Measurements from ENCODE around the gene NFE2L1.
"Not testable (repeated sequence)": the region's sequence is repeated elsewhere in the genome, so short reads cannot be mapped to it uniquely, and the experiment has no call there.

Gene NFE2L1

DNA sequence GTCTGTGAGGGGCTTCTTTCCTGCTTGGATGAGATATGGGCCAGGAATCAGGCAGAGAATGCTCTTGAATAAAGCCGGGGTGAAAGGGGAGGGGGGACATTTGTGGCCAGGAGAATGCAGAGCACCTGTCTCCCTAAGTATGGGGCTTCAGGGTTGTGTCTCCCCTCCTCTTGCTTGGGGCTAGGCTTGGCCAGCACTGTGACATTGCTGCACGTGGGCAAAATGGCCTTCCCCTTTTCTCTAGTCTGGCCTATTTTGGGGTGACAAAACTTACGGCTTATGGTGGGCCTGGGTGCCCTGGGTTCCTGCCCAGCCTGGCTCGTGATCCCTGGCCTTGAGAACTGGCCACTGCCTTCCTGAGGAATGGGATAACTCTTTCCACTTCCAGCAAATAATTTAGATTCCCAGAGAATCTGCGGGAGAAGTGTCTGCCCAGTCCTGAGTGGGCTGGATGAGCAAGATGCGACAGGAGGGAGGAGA is 5.6 kb downstream of the NFE2L1 start:
- Mint-ChIP-seq H3K4me3 (peak overlapping the region; percentile 39), H3K36me3 (peaks cover 24% of the 10 kb centered on the region)

DNA sequence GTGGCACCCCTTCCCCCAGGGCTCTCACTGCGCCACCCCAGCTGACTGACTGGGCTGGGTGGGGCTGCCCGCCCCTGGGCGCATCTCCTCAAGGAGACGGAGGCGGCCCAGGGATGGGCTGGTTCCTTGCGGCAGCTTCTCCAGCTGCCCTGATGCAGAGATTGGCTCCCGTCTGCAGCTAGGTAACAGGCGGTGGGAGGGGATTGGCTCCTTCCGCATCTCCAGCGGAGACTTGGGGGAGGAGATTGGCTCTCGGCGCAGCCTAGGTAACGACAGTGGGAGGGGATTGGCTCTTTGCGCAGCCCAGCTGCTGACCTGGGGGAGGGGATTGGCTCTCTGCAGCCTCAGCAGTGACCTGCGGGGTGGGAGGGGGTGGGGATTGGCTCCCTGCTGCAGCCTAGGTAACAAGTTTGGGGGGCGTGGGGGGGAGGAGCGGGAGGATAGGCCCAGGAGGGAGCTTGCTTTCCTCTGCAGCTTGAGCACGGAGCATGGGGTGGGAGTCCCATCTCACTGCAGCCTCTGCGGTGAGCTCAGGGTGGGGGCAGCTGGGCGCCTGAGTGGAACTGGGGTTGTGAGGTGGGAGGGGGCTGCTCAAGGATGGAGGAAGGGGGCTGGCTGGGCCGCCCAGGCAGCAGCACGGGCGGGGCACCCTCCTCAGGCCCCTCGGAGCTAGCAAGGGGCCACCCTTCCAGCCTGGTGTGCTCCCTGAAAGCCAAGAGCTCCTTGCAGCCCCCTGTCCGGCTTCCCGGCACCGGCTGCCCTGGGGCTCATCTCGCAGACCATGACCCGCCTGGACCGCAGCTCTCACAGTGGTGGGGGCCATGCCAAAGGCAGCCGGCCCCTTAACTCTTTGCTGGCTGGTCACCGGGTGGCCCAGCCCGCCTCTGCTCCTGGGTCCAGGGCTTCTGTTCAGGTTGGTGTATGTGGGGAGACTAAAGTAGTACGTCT is 6.4 kb downstream of the NFE2L1 start:
- Mint-ChIP-seq H3K4me3 (peak overlapping the region; percentile 72), H3K9me3 (no peaks in the 10 kb centered on the region), H3K36me3 (peaks cover 22% of the 10 kb centered on the region), H3K27ac (peak overlapping the region; percentile 99), H3K4me1 (peaks cover 59% of the 10 kb centered on the region), H3K27me3 (no peaks in the 10 kb centered on the region)

More for the DNA sequence above, 5.6 kb downstream of the NFE2L1 start:
- H3K4me1 Mint-ChIP-seq = peaks cover 62% of the 10 kb centered on the region
- no peaks in the 10 kb centered on the region for H3K9me3 Mint-ChIP-seq
- no peaks in the 10 kb centered on the region for H3K27me3 Mint-ChIP-seq
- peak overlapping the region; percentile 79 for H3K27ac Mint-ChIP-seq

DNA sequence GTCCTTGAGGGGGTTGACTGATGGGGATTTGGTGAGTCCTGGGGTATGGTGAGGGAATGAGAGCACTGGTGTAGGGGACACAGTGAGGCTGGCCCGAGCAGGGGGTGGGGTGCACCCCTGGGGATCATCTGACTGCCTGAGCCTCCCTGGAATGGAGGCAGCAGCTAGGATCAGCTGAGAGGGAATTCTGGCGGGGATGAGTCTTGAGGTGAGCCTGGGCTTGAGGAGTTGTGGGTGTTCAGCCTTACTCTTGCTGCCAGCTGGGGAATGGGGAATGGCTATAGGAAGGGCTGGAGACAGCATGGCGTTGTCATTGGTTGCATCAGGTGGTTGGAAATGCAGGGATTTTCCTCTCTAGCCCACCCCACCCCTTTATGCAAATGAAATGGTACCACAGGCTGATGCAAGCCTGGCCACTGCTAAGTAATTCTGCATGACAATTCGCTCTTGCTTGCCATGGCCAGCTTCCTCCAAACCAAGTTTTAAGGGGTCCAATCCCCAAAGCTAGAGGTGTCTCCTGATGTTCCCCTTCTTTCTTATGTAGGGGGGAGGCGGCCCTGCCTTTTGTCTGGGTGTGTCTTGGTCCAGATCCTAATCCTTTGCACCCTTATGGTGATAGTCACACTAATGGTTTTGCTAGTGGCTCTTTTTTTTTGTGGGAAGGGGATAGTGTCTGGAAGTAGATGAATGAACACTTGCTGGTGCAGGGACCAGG is 7.5 kb downstream of the NFE2L1 start:
- peaks cover 21% of the 10 kb centered on the region for H3K36me3 Mint-ChIP-seq
- H3K9me3 Mint-ChIP-seq = no peaks in the 10 kb centered on the region
- peaks cover 47% of the 10 kb centered on the region for H3K4me1 Mint-ChIP-seq
- H3K27me3 Mint-ChIP-seq = no peaks in the 10 kb centered on the region
- peak overlapping the region; percentile 99 for H3K27ac Mint-ChIP-seq
- H3K4me3 Mint-ChIP-seq = peak overlapping the region; percentile 72

DNA sequence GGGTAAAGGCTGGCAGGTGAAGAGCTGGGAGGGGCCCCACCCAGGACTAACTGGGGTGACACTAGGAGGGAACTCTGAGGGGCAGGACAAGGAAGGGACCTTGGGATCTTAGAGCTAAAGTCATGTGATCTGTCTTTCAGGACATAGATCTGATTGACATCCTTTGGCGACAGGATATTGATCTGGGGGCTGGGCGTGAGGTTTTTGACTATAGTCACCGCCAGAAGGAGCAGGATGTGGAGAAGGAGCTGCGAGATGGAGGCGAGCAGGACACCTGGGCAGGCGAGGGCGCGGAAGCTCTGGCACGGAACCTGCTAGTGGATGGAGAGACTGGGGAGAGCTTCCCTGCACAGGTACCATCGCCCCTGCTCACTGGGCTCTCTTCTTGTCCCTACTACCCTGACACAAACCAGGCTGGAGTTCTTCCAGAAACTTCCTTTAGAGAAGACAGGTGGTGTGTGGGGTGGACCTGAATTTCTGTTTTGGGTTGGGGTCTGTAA is 8.1 kb downstream of the NFE2L1 start:
- Mint-ChIP-seq H3K27me3 (no peaks in the 10 kb centered on the region), H3K4me1 (peaks cover 44% of the 10 kb centered on the region), H3K36me3 (peaks cover 20% of the 10 kb centered on the region), H3K27ac (peak overlapping the region; percentile 99), H3K9me3 (no peaks in the 10 kb centered on the region), H3K4me3 (peak overlapping the region; percentile 72)

DNA sequence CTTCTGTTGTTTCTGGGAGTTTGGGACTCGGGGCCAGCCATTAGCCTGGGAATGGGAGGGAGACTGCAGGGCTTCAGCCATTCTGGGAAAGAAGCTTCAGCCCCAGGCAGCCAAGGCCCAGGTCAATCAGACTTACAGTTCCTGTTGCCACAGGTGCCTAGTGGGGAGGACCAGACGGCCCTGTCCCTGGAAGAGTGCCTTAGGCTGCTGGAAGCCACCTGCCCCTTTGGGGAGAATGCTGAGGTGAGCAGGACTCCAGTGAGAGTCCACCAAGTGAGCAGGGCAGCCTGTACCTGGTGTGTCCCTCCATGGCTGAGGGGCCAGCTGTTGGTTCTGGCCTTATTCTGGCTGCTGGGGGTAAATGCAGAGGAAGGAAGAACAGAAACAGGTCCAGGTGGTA is 8.7 kb downstream of the NFE2L1 start:
- no peaks in the 10 kb centered on the region for H3K27me3 Mint-ChIP-seq
- H3K4me1 Mint-ChIP-seq = peaks cover 38% of the 10 kb centered on the region
- H3K27ac Mint-ChIP-seq = peak overlapping the region; percentile 99
- no peaks in the 10 kb centered on the region for H3K9me3 Mint-ChIP-seq
- H3K4me3 Mint-ChIP-seq = no peak overlapping the region
- H3K36me3 Mint-ChIP-seq = peaks cover 22% of the 10 kb centered on the region

DNA sequence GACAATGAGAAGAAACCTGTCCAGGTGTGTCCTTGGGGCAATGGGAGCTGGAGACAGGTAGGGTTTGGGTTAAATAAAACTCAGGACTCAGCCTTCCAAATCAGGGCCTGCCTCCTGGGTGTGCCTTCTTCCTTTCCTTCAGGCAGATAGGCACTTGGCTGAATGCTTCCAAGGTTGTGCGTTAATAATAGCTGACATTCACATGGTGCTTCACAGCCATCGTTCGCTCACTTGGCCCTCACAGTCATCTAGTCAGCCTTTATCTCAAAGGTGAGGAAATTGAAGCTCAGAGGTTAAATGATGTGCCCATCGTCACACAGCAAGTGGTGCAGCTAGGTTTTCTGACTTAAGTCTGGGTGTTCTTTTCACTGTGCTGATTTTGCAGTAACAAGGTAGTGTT is 9.5 kb downstream of the NFE2L1 start:
- Mint-ChIP-seq H3K4me1 (peaks cover 31% of the 10 kb centered on the region), H3K27me3 (no peaks in the 10 kb centered on the region), H3K27ac (peak overlapping the region; percentile 99), H3K36me3 (peaks cover 22% of the 10 kb centered on the region), H3K9me3 (no peaks in the 10 kb centered on the region), H3K4me3 (no peak overlapping the region)

DNA sequence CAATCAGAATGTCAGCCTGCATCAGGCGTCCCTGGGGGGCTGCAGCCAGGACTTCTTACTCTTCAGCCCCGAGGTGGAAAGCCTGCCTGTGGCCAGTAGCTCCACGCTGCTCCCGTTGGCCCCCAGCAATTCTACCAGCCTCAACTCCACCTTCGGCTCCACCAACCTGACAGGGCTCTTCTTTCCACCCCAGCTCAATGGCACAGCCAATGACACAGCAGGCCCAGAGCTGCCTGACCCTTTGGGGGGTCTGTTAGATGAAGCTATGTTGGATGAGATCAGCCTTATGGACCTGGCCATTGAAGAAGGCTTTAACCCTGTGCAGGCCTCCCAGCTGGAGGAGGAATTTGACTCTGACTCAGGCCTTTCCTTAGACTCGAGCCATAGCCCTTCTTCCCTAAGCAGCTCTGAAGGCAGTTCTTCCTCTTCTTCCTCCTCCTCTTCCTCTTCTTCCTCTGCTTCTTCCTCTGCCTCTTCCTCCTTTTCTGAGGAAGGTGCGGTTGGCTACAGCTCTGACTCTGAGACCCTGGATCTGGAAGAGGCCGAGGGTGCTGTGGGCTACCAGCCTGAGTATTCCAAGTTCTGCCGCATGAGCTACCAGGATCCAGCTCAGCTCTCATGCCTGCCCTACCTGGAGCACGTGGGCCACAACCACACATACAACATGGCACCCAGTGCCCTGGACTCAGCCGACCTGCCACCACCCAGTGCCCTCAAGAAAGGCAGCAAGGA is 10.4 kb downstream of the NFE2L1 start:
- H3K36me3 Mint-ChIP-seq = peaks cover 21% of the 10 kb centered on the region
- H3K9me3 Mint-ChIP-seq = no peaks in the 10 kb centered on the region
- H3K27me3 Mint-ChIP-seq = no peaks in the 10 kb centered on the region
- H3K4me3 Mint-ChIP-seq = no peak overlapping the region
- H3K27ac Mint-ChIP-seq = peak overlapping the region; percentile 86
- H3K4me1 Mint-ChIP-seq = peaks cover 22% of the 10 kb centered on the region

DNA sequence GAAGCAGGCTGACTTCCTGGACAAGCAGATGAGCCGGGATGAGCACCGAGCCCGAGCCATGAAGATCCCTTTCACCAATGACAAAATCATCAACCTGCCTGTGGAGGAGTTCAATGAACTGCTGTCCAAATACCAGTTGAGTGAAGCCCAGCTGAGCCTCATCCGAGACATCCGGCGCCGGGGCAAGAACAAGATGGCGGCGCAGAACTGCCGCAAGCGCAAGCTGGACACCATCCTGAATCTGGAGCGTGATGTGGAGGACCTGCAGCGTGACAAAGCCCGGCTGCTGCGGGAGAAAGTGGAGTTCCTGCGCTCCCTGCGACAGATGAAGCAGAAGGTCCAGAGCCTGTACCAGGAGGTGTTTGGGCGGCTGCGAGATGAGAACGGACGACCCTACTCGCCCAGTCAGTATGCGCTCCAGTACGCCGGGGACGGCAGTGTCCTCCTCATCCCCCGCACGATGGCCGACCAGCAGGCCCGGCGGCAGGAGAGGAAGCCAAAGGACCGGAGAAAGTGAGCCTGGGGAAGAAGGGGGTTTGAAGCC is 11.0 kb downstream of the NFE2L1 start:
- Mint-ChIP-seq H3K9me3 (no peaks in the 10 kb centered on the region), H3K4me1 (peaks cover 21% of the 10 kb centered on the region), H3K4me3 (no peak overlapping the region), H3K27me3 (no peaks in the 10 kb centered on the region), H3K27ac (no peak overlapping the region), H3K36me3 (peaks cover 20% of the 10 kb centered on the region)

DNA sequence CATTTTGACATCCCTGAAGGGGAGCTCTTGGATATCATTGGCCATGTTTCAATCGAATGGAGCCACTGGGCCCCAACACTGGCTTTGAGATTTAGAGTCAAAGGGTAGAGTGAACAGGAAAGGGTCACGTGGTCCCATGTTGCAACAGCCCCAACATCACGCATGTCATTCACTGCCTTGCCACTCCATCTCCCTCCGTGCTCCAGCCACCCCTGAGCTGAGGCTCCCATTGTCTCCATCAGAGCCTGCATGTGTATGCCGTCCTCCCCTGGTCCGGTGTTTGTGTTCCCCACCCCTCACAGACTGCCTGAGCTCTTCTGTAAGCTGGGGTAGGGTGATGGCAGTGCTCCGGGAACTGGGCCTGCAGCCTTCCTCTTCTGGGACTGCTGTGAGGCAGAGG is 12.1 kb downstream of the NFE2L1 start:
- no peaks in the 10 kb centered on the region for H3K27me3 Mint-ChIP-seq
- H3K36me3 Mint-ChIP-seq = peaks cover 17% of the 10 kb centered on the region
- no peak overlapping the region for H3K27ac Mint-ChIP-seq
- H3K4me1 Mint-ChIP-seq = peaks cover 17% of the 10 kb centered on the region
- H3K4me3 Mint-ChIP-seq = no peak overlapping the region
- H3K9me3 Mint-ChIP-seq = no peaks in the 10 kb centered on the region

DNA sequence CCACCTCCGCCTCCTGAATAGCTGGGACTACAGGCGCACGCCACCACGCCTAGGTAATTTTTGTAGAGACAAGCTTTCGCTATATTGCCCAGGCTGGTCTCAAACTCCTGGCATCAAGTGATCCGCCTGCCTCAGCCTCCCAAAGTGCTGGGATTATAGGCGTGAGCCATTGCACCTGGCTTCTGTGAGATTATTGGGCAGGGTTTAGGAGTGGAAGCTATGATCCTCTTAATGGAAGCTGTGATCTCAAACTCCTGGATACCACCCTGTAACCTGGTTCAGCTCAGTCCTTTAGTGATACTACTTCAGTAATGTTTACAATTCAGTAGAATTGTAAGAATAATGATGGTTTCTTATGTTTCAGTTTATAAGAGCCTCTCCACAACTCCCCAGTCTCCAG is 14.1 kb downstream of the NFE2L1 start:
- Mint-ChIP-seq H3K27ac (no peak overlapping the region), H3K36me3 (peaks cover 7% of the 10 kb centered on the region), H3K4me3 (no peak overlapping the region), H3K9me3 (no peaks in the 10 kb centered on the region), H3K4me1 (no peaks in the 10 kb centered on the region), H3K27me3 (no peaks in the 10 kb centered on the region)

DNA sequence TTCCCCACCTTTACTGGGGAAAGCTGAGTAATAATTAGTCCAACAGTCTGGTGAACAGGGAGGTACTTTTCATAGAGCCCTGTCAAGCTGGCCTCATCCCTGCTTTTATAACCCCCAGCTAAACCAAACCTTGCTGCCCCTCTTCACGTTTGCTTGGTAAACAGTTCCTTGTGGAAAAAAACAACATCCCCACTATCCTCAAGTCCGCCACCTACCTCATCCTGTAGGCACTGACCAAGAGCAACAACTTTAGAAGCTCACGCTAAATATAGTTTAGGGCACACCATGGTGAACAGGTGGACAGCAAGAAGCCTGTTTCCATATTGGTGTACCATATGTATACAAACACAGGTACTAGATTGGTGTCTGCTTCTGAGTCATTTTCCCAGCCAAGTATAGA is 16.5 kb downstream of the NFE2L1 start:
- Mint-ChIP-seq H3K27me3 (no peaks in the 10 kb centered on the region), H3K36me3 (peaks cover 6% of the 10 kb centered on the region), H3K4me3 (no peak overlapping the region), H3K4me1 (no peaks in the 10 kb centered on the region), H3K27ac (no peak overlapping the region), H3K9me3 (no peaks in the 10 kb centered on the region)

DNA sequence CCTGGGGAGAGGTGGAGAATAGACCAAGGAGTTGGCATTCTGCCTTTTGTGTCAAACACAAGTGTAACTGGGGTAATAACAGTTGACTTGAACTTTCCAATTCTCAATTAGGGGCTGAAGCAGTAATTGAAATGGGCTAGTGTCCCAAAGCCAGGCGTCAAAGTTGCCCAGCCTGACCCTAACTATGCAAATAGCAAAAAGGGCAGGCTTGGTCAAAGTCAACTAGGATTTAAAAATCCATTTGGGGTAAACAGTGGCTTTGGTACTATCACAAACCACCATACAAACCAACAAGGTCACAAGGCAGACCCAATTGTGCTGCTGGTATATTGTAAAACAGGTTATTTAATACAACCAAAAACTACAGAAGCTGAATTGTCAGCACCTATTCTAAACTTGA is 18.0 kb downstream of the NFE2L1 start:
- no peak overlapping the region for H3K27ac Mint-ChIP-seq
- no peaks in the 10 kb centered on the region for H3K4me1 Mint-ChIP-seq
- H3K4me3 Mint-ChIP-seq = no peak overlapping the region
- H3K36me3 Mint-ChIP-seq = peaks cover 4% of the 10 kb centered on the region
- no peaks in the 10 kb centered on the region for H3K27me3 Mint-ChIP-seq
- no peaks in the 10 kb centered on the region for H3K9me3 Mint-ChIP-seq

DNA sequence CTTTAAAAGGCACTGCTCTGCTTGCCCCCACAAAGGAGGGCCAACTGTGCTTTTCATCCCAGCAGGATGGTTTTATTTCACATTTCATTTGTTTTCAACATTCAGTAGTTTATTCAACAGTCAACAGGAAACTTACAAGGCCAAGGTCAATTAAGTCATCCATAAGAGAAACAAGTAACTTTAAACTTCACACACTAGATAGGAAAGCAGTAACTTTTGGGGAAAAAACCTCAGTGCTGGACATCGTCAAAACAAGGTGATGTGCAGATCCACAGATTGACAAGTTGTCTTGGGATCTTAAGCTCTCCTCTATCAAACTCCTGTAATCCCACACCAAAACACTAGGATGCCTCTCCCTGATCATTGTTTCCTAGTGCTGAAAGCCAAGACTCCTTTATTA is 18.5 kb downstream of the NFE2L1 start:
- Mint-ChIP-seq H3K4me3 (no peak overlapping the region), H3K4me1 (no peaks in the 10 kb centered on the region), H3K27ac (no peak overlapping the region), H3K36me3 (peaks cover 2% of the 10 kb centered on the region), H3K9me3 (no peaks in the 10 kb centered on the region), H3K27me3 (no peaks in the 10 kb centered on the region)

DNA sequence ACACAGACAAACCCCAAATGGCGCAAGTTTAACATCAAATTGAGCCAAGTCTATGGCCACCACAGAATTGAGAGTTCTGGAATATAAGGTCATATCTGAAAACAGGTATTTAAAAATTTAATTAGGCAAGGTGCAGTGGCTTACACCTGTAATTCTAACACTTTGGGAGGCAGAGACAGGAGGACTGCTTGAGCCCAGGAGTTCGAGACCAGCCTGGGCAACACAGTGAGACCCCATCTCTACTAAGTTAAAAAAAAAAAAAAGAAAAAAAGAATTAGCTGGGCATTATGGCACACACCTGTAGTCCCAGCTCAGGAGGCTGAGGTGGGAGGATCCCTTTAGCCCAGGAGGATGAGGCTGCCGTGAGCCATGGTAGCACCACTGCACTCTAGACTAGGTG is 19.1 kb downstream of the NFE2L1 start:
- H3K36me3 Mint-ChIP-seq = peaks cover 2% of the 10 kb centered on the region
- H3K27me3 Mint-ChIP-seq = no peaks in the 10 kb centered on the region
- H3K9me3 Mint-ChIP-seq = no peaks in the 10 kb centered on the region
- no peaks in the 10 kb centered on the region for H3K4me1 Mint-ChIP-seq
- no peak overlapping the region for H3K27ac Mint-ChIP-seq
- no peak overlapping the region for H3K4me3 Mint-ChIP-seq

DNA sequence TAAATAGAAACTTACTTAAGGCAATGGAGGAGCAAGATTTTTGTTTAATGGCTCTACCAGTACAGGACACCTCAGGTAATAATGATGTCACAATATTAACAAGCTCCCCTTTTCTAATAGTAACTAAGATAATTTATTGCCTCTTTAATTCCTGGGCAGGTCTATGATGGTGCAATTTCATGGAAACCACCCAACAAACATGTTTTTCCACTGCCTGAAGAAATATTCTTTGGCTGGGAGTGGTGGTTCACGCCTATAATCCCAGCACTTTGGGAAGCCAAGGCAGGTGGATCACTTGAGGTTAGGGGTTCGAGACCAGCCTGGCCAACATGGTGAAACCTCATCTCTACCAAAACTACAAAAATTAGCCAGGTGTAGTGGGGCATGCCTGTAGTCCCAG is 19.6 kb downstream of the NFE2L1 start:
- not testable (repeated sequence) for H3K36me3 Mint-ChIP-seq, H3K27me3 Mint-ChIP-seq, H3K9me3 Mint-ChIP-seq, H3K27ac Mint-ChIP-seq, H3K4me3 Mint-ChIP-seq, H3K4me1 Mint-ChIP-seq

Measured in activated naive CD4-positive, alpha-beta T cell treated with anti-CD3 and anti-CD28 coated beads, Interleukin-2, amount 50 U/mL, for 24 hours (primary cell).